ENCODE results near the gene NPHP1. TPM values are rescaled to one million over a fixed set of nuclear protein-coding genes. Genes with fewer than 3 reads are reported as not detected.

NPHP1 gene
- total and polyA plus RNA-seq, 2 donors (not counting 1 experiment from before 2014, with no cell fraction given): 2.4 TPM

DNA sequence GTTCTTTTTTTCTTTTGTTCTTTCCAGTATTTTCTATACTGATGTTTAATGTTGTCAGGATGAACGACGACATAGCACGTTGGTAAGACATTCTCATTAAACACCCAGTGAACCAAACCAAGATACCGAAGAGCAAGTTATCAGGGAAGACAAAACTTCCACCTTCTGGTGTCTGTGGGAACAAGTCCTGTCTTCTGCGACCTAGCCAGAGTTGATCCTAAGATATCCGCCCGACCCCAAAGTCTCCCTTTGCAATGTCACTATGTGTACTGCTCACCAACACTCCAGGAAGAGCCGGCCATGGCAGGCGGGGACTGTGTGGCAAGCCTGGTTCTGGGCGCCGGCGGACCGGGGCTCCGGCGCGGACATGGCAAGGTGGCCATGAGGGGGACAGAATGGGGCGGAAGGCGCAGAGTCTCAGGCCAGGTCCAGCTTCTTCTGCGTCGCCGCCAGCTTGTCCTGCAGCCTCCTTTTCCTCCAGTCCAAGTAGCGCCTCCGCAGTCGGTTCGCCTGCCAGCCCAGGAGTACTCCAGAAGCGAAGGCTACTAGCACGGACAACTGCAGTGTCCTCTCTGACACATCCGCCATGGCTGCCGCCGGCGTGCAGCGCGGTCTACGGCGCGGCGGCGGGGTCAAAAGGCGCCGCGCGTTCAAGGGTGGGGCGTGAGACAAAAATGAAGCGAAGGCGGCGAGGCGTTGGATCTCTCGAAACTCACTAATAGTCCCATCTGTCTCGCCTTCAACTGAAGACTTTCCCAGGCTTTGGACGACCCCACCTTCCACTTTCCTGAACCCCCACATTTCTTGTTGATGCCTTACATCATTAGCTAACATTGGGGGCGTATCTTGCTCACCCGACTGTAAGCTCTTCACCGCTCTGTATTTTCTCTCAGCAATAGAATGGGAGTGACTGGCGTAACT, 7.4 kb upstream of the NPHP1 start, which contains the start of gene MTLN:
MTLN (minus strand) TSS at position 610 of the 921 bp plus-strand sequence; CDS start at position 588, 22 bp downstream.
- 4% methylated on average over 47 of the region's 54 CpGs for WGBS (ENCODE audit: insufficient coverage)
- Histone ChIP-seq H3K27me3 (replicated peaks in 1 of 4; ENCODE audit: control extremely low read depth in 1 of 4, control insufficient read depth in 3 of 4, insufficient read depth in 4 of 4, low read length in 3 of 4) (peaks cover 0 to 24% (median 16%) of the 10 kb centered on the region in 4 experiments), H3K27ac (ENCODE audit: low read length in 2 of 2) (peak within 1 kb of the TSS; percentile 13 to 51), H3K4me1 (ENCODE audit: control insufficient read depth in 2 of 2, insufficient read depth in 2 of 2, low read length in 2 of 2) (peaks cover 0 to 9% of the 10 kb centered on the region in 2 donors), H3K4me3 (ENCODE audit: control extremely low read depth in 1 of 5, extremely low read depth in 1 of 5, insufficient read depth in 1 of 5, low read depth in 2 of 5, low read length in 4 of 5) (peak within 1 kb of the TSS; percentile 64 to 92 (median 82)), H3K79me2 (ENCODE audit: control insufficient read depth, insufficient read depth, low read length) (no peaks in the 10 kb centered on the region), H3K4me2 (replicated peaks; ENCODE audit: low read depth, low read length, poor library complexity, severe bottlenecking) (peak within 1 kb of the TSS; percentile 72), H3K9ac (ENCODE audit: low read length) (peak within 1 kb of the TSS; percentile 94), H3K9me3 (ENCODE audit: control extremely low read depth in 1 of 3, control insufficient read depth in 2 of 3, insufficient read depth in 1 of 3, low read length in 2 of 3) (peaks cover 0 to 7% (median 3%) of the 10 kb centered on the region in 3 donors), H2AFZ (ENCODE audit: insufficient read depth, low read depth, low read length, poor library complexity, severe bottlenecking) (peak within 1 kb of the TSS; percentile 84), H4K20me1 (ENCODE audit: control insufficient read depth, insufficient read depth, low read length, poor library complexity, severe bottlenecking) (no peaks in the 10 kb centered on the region), H3K36me3 (replicated peaks in 1 of 2; ENCODE audit: control extremely low read depth in 1 of 2, control insufficient read depth in 1 of 2, extremely low read depth in 1 of 2, insufficient read depth in 2 of 2, low read length in 1 of 2) (peaks cover 0 to 4% of the 10 kb centered on the region in 2 experiments)
- intact Hi-C loops (cut with micrococcal nuclease): loop anchor here (1.0 kb wide), 1 partner anchor 8 kb away; no protein-coding TSS in a partner anchor
- peaks cover 3% of the 10 kb centered on the region for H3K9me3 Mint-ChIP-seq (ENCODE audit: insufficient read depth)
- CTCF ChIA-PET: no interaction called here
- H3K27me3 Mint-ChIP-seq: peaks cover 22% of the 10 kb centered on the region
- peak within 1 kb of the TSS; percentile 91 for H3K27ac Mint-ChIP-seq
- peak; percentile 92 for ATAC-seq (ENCODE audit: low read depth)
- POLR2A ChIA-PET: no interaction called here
- peaks cover 25% of the 10 kb centered on the region for H3K4me1 Mint-ChIP-seq
- TF ChIP-seq EZH2 (IDR thresholded peaks at IDR 0.05; ENCODE audit: borderline replicate concordance, insufficient read depth, low read depth, low read length, poor library complexity, severe bottlenecking): no peak
- TF ChIP-seq, protein P1, sequence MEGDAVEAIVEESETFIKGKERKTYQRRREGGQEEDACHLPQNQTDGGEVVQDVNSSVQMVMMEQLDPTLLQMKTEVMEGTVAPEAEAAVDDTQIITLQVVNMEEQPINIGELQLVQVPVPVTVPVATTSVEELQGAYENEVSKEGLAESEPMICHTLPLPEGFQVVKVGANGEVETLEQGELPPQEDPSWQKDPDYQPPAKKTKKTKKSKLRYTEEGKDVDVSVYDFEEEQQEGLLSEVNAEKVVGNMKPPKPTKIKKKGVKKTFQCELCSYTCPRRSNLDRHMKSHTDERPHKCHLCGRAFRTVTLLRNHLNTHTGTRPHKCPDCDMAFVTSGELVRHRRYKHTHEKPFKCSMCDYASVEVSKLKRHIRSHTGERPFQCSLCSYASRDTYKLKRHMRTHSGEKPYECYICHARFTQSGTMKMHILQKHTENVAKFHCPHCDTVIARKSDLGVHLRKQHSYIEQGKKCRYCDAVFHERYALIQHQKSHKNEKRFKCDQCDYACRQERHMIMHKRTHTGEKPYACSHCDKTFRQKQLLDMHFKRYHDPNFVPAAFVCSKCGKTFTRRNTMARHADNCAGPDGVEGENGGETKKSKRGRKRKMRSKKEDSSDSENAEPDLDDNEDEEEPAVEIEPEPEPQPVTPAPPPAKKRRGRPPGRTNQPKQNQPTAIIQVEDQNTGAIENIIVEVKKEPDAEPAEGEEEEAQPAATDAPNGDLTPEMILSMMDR (IDR thresholded peaks at IDR 0.05): no peak
- peak; percentile 86 for DNase-seq
- H3K4me3 Mint-ChIP-seq: peak within 1 kb of the TSS; percentile 97
